HG02852 (cell line): ENCODE results near the gene ANKRD33B.
A peak's percentile ranks its signal among the peaks of the same experiment; 100 is the strongest.
"Not testable (repeated sequence)": the region's sequence is repeated elsewhere in the genome, so short reads cannot be mapped to it uniquely, and the experiment has no call there.

Experiments used
- ATAC-seq: cut with Tn5 transposase; IDR thresholded peaks from one replicate; pipeline ENCODE4 v1.9.1; 2021; ENCODE audit warnings: mild to moderate bottlenecking, moderate library complexity; ENCODE audit not compliant: unreplicated experiment

Gene ANKRD33B

DNA sequence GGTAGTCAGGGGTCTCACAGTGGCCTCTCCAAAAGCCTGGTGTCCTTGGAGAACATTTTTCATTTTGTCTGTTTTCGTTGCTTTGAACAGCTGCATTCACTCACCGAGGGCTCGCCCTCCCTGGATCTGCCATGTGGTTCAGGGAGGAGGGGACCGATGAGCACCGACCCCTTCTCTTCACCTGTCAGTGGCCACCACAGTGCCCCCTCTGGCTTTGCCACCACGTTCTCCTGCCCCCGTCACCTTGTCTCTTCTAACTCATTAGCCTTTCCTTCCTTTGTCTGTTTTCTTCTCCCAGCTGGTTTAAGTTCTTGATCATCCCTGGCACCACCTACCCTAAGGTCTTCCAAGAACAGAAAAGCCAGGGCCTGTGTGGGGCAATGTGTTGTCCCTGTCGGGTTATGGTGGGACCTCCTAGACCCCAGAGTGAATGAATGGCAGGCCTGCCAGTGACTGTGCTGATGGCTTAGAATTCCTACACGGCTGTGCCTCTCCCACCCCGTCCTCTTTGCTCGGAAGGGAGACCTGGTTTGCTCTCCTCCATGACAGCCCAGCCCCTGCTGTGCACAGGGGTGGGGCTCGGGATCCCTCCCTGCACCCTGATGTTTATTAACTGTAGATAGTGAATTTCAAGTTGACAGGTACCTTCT, 90.0 kb downstream of the ANKRD33B start:
- ATAC-seq: no peak

DNA sequence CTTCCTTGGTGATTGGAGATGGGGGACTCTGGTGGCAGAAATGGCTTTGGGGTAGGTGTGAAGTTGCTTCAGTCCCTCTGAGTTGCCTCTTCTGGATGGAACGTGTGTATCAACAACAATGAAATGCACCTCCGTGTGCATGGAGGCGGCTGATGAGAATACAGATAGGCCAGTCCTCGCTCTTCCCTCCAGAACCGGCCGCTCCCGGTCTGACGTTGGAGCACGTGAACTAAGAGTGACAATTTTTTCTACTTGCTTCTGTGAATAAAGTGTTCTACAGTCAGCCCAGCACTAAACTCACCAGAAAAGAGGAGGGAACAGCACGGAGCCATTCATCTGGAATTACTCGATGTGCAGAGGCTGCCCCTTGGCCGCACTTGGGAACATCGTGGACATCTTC, 90.7 kb downstream of the ANKRD33B start:
- ATAC-seq: no peak

DNA sequence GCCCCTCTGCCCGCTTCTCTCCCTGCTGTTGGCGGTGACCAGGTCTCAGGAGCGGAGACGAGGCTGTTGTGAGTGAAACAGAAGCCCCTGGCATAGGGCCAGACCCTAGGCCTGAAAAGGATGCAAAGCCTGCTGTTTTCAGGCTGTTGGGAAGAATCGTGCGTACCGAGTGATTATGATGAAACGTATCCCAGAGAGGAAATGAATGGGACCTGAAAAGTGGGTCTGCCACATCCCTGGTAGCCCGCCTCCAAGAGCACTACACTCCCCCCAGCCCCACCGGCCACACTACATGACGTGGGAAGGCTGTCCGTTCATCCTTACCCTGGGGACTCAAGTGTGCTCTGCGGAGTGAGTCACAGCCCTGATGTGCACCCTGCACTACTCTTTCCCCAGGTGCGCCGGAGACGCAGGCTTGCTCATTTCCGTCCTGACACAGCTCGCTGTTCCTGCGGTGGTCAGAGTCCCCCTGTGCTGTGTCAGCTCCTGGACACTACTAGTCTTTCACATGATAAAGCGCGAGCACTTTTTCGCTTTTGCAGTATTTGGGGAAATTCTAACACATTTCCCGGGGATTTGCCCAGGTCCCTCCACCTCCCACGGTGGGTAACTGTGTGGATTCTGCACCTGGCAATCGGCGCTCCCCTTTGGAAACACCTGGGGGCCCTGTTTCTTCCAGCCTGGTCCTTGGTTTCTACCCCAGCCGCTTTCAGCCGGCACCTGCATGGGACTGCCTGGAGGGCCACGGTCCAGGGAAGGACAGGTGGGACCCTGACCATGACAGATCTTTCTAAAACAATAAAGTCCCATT, 91.5 kb downstream of the ANKRD33B start:
- peak; percentile 77 for ATAC-seq

DNA sequence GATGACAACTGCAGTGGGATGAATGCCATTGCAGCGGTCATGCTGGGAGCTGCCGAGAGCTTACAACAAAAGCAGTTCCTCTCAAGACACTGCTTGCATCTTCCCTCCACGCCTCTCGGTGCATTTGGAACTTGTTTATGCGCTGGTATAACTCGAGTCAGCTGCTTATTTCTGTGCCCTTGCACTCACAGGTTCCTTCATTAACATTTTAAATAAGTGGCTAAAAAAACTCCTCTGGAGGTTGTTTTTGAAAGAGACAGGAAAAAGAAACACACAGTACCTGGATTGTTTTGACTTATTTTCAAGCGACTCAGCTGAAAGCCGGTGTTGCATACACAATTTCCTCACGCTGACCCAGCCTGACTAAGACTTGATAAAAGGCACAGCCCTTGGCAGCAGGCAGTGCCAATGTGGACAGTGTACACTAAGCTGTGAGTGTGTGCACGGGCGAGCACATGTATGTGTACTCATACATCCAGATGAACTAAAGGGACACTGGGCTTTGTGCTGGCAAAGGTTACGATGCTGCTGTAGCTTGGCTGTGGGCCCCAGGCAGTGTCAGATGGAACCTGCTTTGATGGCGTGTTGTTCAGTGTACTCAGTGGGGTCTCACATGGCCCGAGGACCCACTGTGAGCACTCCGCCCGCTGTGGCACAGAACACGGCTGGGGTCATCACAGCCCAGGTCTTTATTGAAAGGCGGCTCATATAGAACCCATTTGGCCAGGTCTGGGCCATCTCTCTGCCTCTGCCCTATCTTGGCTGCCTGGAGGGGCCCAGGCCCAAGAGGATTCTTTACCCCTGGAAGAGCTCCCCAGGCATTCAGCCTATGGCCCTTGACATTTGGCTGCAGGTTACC, 92.3 kb downstream of the ANKRD33B start:
- no peak for ATAC-seq

DNA sequence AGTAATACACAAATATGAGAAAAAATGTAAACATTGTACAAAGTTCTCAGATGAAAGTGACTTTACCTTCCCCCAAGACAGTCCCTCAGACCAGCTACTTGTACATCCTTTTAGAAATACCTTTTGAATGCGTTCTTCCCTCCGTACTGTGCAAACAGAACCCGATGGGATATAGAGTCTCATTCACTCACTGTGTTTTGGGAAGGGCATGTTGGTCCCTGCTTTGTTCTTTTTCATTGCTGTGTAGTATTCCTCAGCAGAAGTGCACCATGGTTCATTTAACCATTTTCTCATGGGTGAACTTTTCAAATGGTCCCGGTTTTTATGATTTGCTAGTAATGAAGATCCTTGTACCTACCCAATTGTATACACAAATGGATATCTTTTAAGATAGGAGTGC, 94.4 kb downstream of the ANKRD33B start:
- ATAC-seq: no peak

DNA sequence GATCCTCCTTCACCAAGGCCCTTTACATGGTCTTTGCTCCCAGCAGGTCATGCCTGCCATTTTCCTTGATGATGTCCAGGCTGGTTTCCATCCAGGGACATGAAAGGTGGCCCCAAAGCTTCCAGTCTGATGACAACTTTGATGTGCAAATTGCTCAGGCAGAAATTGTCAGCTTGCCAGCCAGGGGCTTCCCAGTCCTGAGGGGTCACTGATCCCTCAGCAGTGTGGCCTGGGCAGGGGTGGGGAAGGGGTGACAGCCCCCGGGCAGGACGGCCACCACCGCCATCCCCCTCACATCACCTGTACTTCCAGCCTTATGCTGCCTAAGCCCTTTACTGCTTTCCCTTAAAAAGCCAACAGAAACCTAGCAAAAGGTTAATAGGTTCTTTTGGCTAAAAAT, 96.3 kb downstream of the ANKRD33B start:
- ATAC-seq: no peak

DNA sequence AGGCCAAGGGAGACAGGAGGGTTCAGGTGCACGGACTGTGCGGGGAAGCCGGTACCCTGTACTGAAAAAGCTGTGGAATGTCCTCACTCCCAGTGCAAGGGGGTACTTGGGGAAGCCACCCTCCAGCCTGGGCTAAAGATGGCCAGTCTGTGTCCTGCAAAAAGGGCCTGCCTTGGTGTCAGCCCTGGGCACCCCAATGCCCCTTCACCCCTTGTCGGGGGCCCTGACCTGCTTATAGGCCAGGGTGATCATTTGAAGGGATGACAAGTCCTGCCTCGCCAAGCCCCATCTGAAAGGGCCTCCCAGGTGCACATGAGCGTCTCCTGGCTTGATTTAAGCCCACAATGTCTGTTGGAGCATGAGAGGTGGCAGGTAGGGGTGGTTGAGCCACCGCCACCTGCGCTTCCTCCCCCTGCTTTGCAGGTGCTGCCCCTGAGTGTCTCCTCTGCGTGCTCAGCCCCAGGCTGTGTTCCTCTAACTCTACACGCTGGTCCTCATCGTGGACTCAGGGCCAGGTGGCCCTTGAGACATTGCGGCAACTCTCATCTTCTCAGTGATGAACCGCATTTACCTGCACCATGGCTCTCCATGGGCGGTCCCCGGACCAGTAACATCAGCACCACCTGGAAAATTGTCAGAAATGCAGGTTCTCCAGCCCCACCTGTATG, 97.0 kb downstream of the ANKRD33B start:
- no peak for ATAC-seq

DNA sequence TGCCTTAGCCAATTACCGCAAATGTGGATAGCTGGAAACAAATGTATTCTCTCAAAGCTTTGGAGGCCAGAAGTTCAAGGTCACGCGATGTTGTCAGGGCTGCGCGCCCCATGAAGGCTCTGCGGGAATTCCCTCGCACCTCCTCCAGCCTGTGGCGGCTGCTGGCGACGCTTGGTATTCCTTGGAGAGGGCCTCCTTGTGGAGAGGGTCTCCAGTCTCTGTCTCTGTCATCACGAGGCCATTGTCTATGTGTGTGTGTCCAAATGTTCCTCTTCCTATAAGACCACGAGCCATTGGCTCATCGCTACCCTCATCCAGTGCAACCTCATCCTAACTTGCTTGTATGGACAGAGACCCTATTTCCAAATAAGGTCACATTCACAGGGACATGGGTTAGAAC, 97.5 kb downstream of the ANKRD33B start:
- no peak for ATAC-seq

DNA sequence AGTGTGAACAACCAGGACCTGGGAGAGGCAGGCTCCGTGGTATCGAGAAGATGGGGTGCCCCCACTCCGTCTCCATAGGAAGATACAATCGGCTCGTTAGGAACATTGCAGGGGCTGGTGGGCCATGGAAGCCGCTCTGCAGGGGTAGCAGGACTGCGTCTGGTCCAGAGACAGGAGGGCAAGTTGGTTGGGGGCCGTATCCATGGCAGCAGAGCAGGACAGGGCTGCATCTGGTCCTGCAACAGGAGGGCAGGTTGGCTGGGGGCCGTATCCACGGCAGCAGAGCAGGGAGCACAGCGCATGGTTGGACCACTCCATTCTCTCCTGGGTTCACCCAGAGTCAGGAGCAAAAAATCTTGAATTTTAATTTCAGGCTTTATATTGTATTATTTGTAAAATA, 98.2 kb downstream of the ANKRD33B start:
- no peak for ATAC-seq

DNA sequence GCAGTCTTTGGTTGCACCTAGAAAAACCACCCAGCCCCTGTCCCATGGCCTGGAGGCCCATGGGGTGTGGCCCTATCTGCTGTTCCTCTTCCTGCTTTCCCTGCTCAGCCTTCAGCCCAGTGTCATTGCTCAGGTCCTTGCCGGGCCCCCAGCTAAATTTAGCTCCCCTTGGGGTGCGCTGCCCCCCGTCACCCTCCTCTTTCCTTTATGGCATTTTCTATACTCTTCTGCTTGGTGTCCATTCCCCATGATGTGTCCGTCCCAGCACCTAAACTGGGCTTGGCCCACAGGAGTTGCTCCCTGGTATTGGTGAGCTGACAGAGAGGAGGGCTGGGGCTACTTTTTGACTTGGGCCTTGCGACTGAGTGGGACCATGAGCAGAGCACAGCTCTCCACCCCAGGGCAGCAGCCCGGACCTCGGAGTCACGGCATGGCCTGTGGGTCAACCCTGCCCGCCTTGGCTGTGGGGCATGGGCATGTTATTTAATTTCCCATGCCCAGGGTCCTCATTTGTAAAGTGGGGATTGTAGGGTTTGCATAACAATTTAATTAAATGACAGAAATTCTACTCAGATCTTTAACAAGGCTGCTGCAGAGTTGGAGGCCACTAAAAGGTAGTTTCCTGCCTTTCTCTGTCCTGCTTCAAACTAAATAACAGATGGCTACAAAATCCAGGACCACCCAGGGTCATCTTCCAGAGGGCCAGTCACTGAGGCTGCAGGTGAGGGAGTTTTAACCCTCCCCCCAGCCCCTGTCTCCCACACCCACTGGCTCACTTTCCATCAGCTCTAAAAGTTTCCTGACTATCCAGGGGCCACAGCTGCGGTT, 99.0 kb downstream of the ANKRD33B start:
- no peak for ATAC-seq

DNA sequence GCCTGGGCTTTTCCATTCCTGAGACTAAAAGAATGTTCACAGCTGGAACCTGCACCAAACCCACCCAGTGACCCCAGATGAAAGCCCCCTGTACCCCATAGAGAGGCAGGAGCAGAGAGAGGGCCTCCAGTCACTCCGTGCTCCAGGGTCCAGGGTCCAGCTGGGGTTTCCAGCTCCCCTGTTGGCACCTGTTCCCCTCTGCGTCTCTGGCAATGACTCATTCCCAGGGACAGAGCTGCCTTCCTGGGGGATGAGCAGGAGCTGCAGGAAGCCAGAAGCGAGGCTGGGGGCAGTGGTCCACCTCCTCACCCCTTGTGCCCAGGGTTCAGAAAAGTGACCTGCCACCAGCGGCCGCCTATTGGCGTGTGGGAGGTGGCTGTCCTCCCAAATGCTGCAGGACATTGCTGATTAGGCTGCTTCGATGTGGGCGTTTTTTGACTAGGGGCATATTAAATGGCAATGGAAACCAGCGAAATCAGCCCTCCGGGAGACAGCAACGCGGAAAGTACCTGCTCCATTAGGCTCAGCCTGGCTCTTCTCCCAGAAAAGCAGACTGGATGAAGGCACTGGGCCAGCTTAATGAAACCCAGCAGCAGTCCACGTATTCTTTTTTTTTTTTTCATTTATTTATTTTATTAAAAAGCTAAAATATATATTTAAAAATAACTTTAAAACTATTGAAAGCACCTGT, 99.8 kb downstream of the ANKRD33B start:
- no peak for ATAC-seq

DNA sequence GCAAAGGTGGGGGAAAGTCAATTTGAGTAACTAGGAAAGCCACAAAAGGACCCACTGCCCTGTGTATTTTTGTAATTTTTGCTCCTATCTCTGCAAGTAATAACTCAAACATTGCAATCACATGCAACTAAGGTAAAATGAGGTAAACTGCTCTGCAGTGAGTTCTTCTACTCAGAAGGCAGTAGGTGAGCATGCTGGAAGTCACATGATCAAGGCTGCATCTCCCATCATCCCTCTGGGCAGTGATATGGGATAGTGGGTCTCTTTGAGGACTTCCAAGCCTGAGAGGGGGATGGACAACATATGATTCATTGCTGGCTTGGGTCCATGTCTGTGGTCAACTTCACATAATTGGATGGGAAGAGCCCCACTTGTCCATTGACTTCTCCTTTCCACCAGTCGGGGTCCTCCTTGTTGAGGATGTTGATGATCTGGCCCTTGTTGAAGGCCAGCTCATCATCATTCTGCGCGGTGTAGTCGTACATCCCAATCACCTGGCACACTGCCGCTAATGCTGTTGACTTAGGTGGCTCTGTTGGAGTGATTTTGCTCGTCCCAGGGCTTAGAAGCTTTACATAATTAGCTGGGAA, 100.4 kb downstream of the ANKRD33B start:
- not testable (repeated sequence) for ATAC-seq

DNA sequence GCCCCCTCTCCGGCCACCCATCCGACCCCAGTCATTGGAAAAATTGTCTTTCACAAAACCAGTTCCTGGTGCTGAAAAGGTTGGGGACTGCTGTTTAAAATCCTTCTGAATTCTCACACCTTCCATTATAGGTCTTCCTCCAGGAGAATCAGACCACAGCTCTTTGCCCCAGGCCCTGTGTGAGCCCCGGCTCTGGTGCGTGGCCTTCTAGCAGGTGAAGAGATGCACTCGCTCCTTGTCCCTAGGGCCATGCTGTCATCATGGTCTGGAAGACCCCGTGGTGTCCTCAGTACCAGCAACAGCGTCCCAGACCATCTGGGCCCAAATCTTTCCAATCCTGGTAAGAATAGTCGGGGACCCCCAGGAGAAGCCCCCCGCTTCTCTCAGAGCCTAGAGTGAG, 101.9 kb downstream of the ANKRD33B start:
- ATAC-seq: no peak

DNA sequence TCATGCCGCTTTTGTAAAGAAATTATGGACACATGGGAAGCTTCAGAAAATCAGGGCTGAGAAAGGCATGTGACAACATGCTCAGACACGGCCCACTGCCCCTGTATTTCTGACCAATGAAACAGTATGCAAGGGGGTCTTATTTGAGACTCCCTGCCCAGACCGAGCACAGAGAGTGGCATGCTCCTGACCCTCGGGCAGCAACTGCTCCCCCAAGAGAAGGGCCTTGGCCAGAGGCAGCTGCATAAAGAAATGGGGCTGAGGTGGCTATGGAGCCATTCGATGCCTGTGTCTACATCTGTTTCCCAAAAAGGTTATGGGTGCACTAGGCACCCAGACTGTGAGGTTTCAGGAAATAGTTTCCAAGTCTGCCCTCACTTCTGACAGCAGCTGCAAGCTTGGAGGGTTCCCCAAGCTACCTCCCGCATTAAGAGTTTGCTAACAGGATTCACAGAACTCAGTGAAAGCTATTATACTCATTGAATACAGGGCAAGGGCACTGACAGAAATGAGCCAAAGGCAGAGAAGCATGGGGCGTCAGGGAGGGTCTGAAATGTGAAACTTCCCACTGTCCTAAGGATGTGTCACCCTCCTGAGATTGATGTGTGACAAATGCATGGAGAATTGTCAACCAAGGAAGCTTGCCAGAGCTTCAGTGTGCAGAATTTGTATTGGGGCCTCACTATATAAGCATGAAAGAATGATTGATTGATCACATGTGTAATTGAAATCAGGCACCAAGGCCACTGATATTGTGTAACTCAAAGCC, 102.8 kb downstream of the ANKRD33B start:
- ATAC-seq: no peak

DNA sequence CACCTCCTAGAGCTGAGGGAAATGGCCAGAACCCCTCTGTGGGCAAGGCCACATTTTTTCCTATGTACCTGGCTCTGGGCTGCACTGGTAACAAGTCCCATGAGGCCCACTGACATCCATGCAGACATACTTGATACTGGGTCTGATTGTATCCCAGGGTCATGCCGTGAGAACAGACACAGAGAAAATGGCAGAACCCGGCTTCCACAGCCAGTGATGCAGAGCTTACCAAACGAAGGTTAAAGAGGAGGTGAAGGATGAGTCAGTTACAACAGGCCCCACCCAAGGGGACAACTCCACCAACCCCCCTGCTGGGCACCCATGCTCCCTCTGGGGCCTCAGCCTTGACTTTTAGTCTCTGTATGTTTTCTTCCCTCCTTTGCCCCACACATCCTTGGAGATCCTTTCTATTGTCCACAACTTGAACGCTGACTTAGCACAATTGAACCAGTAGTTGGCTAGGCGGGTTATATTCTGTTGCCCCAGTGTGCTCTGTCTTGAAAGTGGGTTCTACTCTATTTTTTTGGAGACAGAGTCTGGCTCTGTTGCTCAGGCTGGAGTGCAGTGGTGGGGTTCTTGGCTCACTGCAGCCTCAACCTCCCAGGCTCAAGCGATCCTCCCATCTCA, 103.7 kb downstream of the ANKRD33B start:
- ATAC-seq: no peak

DNA sequence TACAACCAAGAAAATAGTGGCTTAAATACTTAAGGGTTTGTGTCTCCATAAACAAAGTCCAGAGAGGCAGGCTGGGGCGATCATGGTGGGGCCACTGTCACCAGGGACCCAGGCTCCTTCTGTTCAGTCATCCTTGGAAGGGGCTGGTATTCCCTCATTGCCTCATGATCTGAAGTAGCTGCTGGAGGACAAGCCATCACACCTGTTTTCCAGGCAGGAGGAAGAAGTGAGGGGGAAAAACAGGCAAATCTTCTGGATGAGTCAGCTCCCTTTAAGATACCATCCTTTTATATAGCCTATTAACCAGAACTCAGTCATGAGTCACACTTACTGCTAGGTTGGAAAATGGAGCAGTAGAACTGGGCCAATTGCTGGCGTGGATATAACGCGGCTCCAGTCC, 104.8 kb downstream of the ANKRD33B start:
- no peak for ATAC-seq

DNA sequence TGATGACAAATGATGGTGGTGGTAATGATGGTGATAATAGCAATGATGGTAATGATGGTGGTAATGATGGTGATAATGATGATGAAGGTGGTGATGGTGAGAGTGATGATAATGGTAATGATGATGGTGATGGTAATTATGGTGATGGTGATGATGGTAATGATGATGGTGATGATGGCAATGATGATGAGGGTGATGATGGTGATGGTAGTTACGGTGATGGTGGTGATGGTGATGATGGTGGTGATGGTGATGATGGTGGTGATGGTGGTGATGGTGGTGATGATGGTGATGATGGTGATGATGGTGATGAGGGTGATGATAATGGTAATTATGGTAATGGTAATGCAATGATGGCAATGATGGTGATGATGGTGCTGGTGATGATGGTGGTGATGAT, 106.1 kb downstream of the ANKRD33B start:
- no peak for ATAC-seq
